Calu3 (cell line): Measurements from ENCODE around the gene MINK1. TPM values are rescaled to one million over a fixed set of nuclear protein-coding genes. Genes with fewer than 3 reads are reported as not detected.

Experiments
- BruUV-seq: library from RNA; stranded (reverse); fragments of 400-500 nt; replicated peaks from 2 replicates; lab custom pipeline; 2021; lab: Mats Ljungman, UMichigan
- CTCF ChIA-PET: fragments of 300-600 bp; sonication (Branson Sonifier 250); formaldehyde crosslinking; loops from one replicate; lab custom pipeline; 2022; ENCODE audit warnings: antibody characterized with exemption; lab: Charles Lee
- DNase-seq: peaks from one replicate; pipeline ENCODE4 v3.0.0; 2022
- H3K27ac Mint-ChIP-seq: one replicate; pipeline ENCODE4 v1.8.0; 2022; ENCODE audit warnings: mixed read lengths; ENCODE audit not compliant: unreplicated experiment
- H3K27me3 Mint-ChIP-seq: one replicate; pipeline ENCODE4 v1.8.0; 2022; ENCODE audit warnings: mixed read lengths; ENCODE audit not compliant: unreplicated experiment
- H3K36me3 Mint-ChIP-seq: one replicate; pipeline ENCODE4 v1.8.0; 2022; ENCODE audit warnings: mild to moderate bottlenecking, moderate library complexity, mixed read lengths; ENCODE audit not compliant: insufficient read depth, unreplicated experiment
- H3K4me1 Mint-ChIP-seq: one replicate; pipeline ENCODE4 v1.8.0; 2022; ENCODE audit warnings: mild to moderate bottlenecking, low read depth, mixed read lengths; ENCODE audit not compliant: unreplicated experiment
- H3K4me3 Mint-ChIP-seq: one replicate; pipeline ENCODE4 v1.8.0; 2022; ENCODE audit warnings: mild to moderate bottlenecking, low read depth, moderate library complexity, mixed read lengths; ENCODE audit not compliant: unreplicated experiment
- H3K9me3 Mint-ChIP-seq: one replicate; pipeline ENCODE4 v1.8.0; 2022; ENCODE audit warnings: low read depth, mixed read lengths; ENCODE audit not compliant: unreplicated experiment
- intact Hi-C: fragments of 100-400 bp; cut with micrococcal nuclease; formaldehyde crosslinking; loops from one replicate; pipeline ENCODE4 v1.10.0; 2022; ENCODE audit not compliant: unreplicated experiment
- total RNA-seq: library from RNA; stranded (reverse); gene quantifications from 2 replicates; pipeline ENCODE4 v1.2.3, GENCODE V29; 2022
- TF ChIP-seq, protein P1 (sequence below): fragments of 200-600 bp; IDR thresholded peaks from one replicate; pipeline ENCODE4 v1.8.0; 2022; ENCODE audit warnings: antibody characterized with exemption; ENCODE audit not compliant: unreplicated experiment

Gene MINK1
- total RNA-seq, 1 experiment from 2014 or later: 86.8 TPM

DNA sequence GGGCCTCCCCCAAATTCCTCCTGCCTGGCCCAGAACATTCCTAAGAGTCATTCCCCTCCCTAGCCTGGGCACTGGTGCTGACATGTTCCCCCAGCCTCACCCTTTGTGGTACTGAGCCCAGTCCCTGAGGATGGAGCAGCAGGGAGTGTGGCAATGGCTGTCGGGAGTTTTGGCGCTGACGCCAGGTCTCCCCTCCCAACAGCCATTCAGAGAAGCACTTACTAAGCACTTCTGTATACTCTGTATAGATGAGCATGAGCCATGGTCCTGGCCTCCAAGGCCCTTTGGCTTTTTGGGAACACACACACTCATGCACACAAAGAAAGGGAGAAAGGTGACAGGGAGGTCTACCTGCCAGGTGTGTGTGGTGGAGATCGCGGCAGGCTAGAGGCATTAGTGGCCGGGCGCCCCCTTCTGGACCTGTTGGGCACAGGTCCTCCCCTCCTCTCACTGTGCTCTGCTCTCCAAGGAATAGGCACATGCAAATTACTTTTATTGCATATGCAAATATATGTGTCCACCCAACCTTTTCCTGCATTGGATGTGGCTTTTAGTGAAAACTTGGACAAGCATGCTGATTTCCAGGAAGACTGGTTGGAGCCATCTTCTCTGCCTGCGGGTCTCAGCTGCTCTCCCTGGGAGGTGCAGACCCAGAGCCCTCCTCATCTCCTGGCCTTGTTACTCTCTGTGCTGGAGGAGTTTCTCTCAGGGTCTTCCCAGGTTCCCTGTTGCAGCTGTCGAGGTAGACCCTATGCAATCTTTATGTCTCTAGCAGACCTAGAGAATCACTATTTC, 48.8 kb downstream of the MINK1 start:
- Mint-ChIP-seq H3K27ac (no peak overlapping the region), H3K36me3 (peaks cover 34% of the 10 kb centered on the region), H3K4me3 (no peak overlapping the region), H3K4me1 (no peaks in the 10 kb centered on the region), H3K27me3 (no peaks in the 10 kb centered on the region), H3K9me3 (no peaks in the 10 kb centered on the region)
- intact Hi-C loops: loop anchor here (10.0 kb wide), 1 partner anchor 147 kb away; the partner anchor contains the start of genes CXCL16, MED11 and ZMYND15
- peak; percentile 78 for DNase-seq
- no TSS peak for BruUV-seq
- TF ChIP-seq, protein P1, sequence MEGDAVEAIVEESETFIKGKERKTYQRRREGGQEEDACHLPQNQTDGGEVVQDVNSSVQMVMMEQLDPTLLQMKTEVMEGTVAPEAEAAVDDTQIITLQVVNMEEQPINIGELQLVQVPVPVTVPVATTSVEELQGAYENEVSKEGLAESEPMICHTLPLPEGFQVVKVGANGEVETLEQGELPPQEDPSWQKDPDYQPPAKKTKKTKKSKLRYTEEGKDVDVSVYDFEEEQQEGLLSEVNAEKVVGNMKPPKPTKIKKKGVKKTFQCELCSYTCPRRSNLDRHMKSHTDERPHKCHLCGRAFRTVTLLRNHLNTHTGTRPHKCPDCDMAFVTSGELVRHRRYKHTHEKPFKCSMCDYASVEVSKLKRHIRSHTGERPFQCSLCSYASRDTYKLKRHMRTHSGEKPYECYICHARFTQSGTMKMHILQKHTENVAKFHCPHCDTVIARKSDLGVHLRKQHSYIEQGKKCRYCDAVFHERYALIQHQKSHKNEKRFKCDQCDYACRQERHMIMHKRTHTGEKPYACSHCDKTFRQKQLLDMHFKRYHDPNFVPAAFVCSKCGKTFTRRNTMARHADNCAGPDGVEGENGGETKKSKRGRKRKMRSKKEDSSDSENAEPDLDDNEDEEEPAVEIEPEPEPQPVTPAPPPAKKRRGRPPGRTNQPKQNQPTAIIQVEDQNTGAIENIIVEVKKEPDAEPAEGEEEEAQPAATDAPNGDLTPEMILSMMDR: peak; percentile 58
- CTCF ChIA-PET: interaction anchor here (0.5 to 1.1 kb wide), 2 partner anchors 13 to 93 kb away, joined by 4 to 5 read pairs; partner anchors contain the start of gene GLTPD2

DNA sequence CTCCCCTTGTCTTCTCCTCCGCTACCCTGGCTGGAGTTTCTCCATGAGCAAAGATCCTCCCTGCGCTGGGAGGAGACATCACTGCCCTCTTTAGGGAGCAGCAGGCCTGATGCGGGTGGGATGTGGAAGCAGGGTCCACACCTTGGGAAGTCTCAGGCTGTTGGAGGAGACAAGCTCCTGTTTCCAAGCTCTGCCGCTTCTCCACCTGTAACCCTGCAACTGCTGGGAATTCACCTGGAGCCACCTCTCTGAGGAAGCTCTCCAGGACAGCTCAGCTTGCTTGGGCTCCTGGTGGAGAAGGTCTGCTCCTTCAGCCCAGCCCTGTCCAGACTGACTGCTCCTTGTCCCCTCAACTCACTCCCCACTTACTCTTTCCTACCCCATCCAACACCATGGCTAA, 51.3 kb downstream of the MINK1 start:
- H3K4me1 Mint-ChIP-seq: no peaks in the 10 kb centered on the region
- no peak overlapping the region for H3K27ac Mint-ChIP-seq
- intact Hi-C loops: loop anchor here (10.0 kb wide), 1 partner anchor 150 kb away; the partner anchor contains the start of genes CXCL16, MED11 and ZMYND15
- H3K27me3 Mint-ChIP-seq: no peaks in the 10 kb centered on the region
- peaks cover 42% of the 10 kb centered on the region for H3K36me3 Mint-ChIP-seq
- CTCF ChIA-PET: interaction anchor here (0.7 kb wide), 1 partner anchor 21 kb away, joined by 3 read pairs; no protein-coding TSS in a partner anchor
- no peak for DNase-seq
- TF ChIP-seq, protein P1: no peak
- H3K4me3 Mint-ChIP-seq: no peak overlapping the region
- BruUV-seq: no TSS peak
- no peaks in the 10 kb centered on the region for H3K9me3 Mint-ChIP-seq

DNA sequence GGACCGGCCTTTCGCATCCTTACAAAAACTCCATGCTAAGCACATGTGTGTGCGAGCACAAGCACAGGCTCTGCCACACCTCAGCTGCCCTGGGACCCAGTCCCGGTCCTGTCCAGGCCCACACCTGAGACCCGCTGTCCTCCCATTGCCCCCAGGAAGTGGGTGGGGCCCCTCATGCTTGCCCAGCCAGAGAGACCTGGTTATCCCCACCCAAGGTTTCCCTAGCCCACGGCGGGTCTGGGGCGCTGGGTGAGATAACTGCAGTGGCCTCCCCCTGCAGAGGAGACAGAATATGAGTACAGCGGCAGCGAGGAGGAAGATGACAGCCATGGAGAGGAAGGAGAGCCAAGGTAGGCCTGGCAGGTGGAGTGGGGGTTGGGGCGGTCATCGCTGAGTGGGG, 53.7 kb downstream of the MINK1 start:
- H3K9me3 Mint-ChIP-seq: no peaks in the 10 kb centered on the region
- H3K4me1 Mint-ChIP-seq: no peaks in the 10 kb centered on the region
- H3K36me3 Mint-ChIP-seq: peaks cover 42% of the 10 kb centered on the region
- CTCF ChIA-PET: no interaction called here
- BruUV-seq: no TSS peak
- H3K27ac Mint-ChIP-seq: no peak overlapping the region
- TF ChIP-seq, protein P1: no peak
- no peak overlapping the region for H3K4me3 Mint-ChIP-seq
- DNase-seq: no peak
- intact Hi-C loops: loop anchor here (10.0 kb wide), 1 partner anchor 152 kb away; the partner anchor contains the start of genes CXCL16, MED11 and ZMYND15
- no peaks in the 10 kb centered on the region for H3K27me3 Mint-ChIP-seq

DNA sequence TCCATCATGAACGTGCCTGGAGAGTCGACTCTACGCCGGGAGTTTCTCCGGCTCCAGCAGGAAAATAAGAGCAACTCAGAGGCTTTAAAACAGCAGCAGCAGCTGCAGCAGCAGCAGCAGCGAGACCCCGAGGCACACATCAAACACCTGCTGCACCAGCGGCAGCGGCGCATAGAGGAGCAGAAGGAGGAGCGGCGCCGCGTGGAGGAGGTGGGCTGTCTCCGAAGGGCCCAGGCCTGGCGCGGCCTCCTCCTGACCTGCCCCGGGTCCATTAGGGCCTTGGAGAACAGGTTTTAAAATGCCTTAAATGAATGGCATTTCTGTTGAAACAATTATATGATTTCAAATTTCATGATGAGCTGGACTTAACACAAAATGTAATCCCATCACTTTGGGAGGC, 54.4 kb downstream of the MINK1 start:
- Mint-ChIP-seq H3K4me1 (no peaks in the 10 kb centered on the region), H3K9me3 (no peaks in the 10 kb centered on the region), H3K27ac (no peak overlapping the region), H3K36me3 (peaks cover 48% of the 10 kb centered on the region), H3K4me3 (no peak overlapping the region), H3K27me3 (no peaks in the 10 kb centered on the region)
- BruUV-seq: no TSS peak
- TF ChIP-seq, protein P1: no peak
- intact Hi-C loops: loop anchor here (10.0 kb wide), 1 partner anchor 153 kb away; the partner anchor contains the start of genes CXCL16, MED11 and ZMYND15
- CTCF ChIA-PET: interaction anchor here (0.6 kb wide), 1 partner anchor 244 kb away, joined by 3 read pairs; no protein-coding TSS in a partner anchor
- no peak for DNase-seq
